Activated CD4-positive, CD25-positive, alpha-beta regulatory T cell treated with anti-CD3 and anti-CD28 coated beads, Interleukin-2, amount 50 U/mL, for 24 hours (primary cell): ENCODE data around the gene RELL1.

Experiments
- ATAC-seq, 2 donors: fragments of 150-1000 bp; cut with Tn5 transposase; one replicate each; pipeline ENCODE4 v1.10.0; 2021; ENCODE audit warnings: mild to moderate bottlenecking in 1 of 2, moderate library complexity in 1 of 2

RELL1 gene, protein sequence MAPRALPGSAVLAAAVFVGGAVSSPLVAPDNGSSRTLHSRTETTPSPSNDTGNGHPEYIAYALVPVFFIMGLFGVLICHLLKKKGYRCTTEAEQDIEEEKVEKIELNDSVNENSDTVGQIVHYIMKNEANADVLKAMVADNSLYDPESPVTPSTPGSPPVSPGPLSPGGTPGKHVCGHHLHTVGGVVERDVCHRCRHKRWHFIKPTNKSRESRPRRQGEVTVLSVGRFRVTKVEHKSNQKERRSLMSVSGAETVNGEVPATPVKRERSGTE

DNA sequence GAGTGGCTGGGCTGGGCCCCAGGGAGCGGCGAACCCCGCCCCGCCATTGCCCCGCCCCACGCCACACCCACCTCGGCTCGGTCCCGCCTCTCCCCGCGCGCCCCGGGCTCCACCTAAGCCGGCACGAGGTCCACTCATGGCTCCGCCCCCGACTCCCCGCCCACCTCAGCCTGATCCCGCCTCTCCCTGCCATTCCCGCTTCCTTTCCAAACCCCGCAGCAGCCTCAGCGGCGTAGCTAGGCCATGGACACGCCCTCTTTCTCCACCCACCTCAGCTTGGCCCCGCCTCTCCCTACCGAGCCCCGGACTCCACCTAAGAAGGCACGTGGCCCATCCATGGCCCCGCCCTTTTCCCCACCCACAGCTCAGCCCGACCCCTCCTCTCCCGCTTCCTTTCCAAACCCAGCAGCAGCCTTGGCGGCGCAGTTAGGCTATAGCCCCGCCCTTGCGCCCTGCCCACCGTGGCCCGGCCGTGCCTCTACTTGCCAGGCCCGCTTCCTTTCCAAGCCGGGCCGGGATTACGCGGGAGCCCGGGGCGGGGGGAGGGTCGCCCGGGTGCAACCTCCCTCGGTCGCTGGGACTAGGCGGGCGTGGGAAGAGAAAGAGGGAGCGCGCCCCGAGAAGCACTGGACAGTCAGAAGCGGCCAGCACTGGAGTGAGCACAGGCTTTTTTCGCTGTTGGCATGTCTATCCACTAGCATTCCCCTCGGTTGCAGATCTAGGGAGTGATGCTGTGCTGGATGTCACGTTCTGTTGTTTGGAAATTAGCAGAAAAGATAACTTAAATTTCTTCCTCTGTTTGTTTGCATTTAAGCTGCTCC lies at the start of gene RELL1:
TSS of gene RELL1 (minus strand) at position 4 of the 821 bp plus-strand sequence. CDS start 89 bp downstream, outside the sequence.
- ATAC-seq = peak; percentile 81 to 88

DNA sequence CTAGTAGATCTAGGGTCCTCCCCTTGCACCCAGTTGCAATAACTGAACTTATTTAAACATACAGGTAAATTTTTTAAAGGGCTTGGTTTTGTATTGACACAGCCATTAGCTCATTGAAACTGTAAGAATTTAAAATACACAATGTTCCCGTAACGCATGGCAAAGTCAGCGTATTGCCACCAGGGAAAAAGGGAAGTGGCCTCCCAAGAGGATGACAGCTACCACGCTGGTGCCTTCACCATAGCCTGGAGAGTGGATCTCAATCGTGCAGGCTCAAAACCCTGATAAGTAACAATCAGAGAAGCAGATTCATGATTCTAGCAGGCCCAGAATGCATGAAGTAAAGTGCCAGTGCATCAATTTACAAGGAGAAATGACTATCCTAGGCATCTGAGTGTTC lies 49.4 kb upstream of the RELL1 start:
- no peak for ATAC-seq

DNA sequence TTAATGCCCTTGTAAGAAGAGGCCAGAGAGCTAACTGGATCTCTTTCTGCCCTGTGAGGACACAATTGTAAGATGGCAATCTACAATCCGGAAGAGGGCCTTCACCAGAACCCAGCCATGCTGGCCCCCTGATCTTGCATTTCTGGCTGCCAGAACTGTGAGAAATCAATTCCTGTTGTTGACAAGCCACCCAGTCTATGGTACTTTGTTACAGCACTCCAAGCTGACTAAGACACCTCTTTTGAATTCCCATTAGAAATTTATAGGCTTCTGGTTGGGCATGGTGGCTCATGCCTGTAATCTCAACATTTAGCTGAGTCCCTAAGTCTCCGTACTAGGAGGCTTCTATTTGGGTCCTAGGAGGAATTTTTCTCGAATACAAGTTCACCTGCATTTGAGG lies 48.8 kb upstream of the RELL1 start:
- no peak for ATAC-seq

DNA sequence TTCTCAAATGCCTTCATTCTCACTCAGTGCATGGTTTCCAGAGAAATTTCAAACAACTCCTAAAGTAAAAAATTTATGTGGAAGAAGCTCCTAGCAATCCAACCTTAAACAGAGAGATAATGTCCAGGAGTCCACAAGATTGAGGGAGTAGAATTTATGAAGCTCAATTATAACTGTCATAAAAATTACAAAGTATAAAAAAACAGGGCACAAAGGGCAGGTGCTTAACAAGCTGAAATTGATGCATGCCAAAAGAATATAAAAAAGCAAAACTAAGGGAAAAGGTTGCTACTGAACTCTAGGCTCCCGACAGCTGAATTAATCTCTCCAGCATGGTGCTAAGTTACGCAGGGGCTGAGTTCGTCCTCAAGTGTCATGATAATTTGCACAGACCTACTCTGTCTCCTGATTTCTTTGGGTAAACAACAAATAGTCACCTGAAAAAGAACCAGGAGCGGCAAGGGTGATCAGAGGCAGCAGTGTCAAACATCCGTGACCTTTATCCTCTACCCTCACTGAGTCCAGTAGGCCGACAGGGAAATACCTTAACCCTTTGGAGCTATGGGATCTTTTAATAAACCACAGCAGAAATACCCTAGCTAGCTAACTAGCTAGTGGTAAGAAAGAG lies 47.2 kb upstream of the RELL1 start:
- ATAC-seq = no peak

DNA sequence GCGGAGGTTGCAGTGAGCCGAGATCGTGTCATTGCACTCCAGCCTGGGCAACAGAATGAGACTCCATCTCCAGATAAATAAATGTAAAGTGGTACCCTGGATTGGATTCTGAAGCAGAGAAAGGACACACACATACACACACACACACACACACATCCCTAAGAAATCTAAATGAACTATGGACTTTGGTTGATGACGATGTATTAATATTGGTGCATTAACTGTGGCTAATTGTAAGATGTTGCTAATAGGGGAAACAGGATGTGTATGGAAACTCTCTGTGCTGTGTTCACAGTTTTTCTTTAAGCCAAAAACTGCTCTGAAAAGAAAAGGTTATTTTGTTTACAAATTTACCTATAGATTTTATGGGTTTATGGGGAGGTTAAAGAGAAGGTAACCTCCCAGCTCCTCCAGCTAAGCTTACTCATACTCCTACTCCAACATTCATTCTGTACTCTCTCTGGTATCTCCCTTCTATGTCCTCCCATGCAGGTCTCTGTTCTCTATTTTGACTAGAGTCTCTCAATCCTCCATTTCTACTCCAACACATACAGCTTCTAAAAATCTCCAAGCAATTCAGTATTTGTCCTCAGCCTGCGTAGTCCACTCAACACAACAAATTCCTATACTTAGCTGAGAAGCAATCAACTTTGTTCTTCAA lies 46.5 kb upstream of the RELL1 start:
- peak in 1 of 2 donors; percentile 41 for ATAC-seq

DNA sequence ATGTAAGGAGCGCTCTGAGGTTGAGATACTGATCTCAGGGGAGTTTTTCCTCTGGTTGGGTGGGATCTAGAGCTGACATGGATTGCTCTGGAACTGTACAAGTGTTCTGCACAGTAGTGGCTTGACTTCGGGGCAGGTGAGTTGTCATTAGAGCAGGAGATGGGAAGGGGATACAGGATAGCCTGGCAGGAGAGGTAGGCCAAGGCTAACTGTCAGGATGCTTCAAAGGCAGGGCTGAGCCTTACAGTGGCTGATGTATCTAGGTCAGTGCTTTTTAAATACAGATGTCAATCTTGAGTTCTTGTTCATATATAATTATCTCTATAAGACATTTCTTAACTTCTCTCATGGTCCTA lies 43.5 kb upstream of the RELL1 start:
- ATAC-seq = no peak

DNA sequence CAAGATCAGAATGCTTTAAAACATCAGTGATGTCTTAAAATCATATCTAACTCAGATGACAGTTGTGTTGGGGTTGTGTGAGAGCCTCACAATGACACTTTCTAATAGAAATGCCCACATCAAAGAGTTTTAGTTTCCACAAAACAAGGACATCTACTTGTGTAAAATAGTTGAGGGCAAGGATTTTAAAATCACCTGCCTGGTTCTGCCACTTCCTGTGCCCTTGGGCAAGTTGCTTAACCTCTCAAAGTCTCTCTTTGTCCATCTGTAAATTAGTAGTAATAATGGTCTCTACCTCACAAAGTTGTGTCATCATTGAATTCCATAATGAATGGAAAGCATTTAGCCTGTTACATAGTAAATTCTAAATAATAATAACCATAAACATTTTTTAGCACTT lies 41.9 kb upstream of the RELL1 start:
- ATAC-seq = no peak

DNA sequence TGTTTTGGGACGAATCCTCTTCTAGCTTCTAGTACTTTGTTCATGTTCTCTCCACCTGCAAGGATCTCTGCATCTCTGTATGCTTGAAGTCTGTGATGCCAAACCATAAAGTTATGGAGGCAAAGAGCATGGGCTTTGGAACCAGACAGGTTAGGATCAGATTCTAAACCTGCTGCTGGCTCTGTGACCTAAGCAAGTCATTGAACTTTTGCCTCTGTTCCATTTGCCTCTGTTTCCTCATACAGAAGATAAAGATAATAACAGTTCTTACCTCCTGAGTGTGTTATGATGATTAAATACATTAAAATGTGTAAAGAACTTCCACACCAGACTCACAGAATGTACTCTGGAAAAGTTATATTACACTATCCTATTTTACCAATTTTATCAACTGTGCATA lies 41.5 kb upstream of the RELL1 start:
- no peak for ATAC-seq

DNA sequence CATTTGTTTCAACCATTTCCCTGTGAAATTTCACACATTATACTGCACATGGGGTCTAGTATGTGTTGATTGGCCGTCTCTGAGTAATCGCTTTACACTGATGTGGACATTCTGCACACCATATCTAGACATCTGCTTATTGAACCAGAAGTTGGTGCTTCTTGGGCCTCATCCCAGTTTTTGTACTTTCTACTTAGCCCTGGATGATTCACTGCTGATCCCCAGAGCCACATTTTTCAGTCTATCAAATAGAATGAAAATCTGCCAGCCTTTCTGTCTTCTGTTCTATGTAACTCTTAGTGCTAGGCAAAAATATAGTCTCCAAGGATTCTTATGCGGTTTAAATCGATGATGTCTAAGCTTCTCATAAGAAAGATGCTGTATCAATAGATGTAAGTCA lies 40.5 kb upstream of the RELL1 start:
- ATAC-seq = no peak

DNA sequence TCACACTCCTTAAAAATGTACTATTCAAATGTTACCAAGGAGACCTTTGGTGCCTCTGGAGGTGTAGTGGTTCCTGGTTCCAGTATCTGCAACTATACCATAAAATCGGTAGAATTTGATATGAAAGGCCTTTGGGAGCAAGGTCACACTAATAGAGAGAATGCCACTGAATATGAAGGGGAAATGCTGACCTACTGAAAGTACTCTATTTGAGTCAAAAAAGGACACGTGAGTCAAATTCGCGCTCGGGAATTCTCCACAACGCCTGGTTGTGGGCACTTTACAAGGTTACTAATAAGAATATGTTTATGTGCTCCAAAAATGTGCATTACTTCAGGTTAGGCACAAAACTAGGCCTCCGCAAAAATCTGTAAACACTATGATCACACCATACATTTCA lies 39.5 kb upstream of the RELL1 start:
- no peak for ATAC-seq

DNA sequence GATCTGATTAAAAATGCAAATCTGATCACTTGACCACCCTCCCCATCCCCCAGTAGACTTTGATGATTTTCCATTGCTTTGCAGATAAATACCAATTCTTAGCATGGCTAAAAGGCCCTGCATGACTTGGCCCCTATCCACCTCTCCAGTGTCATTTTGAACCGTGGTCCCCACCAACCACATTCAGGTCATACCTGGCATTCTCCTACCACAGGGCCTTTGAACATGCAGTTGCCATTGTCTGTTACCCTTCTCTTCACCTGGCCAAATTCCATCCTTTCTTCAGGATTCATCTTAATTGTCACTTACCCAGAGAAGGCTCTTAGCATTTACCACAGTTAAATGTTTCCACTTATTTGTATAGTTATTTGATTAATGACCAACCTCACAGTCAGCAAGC lies 36.9 kb upstream of the RELL1 start:
- no peak for ATAC-seq

DNA sequence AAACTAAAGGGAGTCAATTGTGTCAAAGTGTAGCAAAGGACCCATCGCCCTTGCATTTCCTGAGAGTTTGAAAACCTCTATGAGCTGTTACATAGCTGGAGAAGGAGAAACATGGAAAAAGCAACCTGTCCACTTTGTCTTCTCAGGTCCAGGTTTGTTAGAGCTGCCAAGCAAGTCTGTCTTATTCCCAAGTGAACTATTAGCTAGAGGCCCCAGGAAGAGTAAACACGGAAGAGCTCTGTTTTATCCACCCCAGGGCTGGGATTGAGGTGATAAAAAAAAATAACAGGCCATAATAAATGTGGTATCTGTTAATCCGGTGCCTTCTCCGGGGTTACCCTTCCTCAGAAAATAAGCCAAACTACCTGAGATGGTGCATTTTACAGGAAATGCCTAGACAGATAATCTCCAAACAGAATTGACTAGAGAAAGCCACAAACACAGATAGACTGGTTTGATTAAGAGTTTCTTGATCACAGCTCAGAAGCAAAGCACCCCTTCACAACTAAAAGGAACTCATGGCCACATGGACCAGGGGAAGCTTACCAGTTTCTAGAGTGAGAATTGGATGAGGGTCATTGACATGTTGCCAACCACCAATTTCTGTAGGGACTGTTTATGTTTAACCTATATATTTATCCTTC lies 35.9 kb upstream of the RELL1 start:
- ATAC-seq = no peak

DNA sequence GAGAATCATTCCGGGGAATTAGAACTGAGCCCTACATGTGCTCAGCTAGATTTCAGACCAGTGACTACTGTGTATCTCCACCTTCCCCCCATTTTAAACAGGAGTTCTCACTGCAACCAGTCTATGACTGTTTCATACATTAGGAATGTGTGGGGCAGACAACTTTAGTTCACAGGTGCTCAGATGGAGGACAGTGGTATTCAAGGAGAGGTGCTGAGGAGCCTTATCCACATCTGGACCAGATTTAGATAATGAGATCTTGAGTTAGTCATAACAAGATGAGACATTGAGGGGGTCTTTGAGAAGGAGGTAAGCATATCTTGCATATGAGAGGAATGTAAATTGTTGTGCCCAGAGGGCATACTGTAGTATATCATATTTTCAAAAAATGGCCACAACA lies 32.8 kb upstream of the RELL1 start:
- ATAC-seq = no peak

DNA sequence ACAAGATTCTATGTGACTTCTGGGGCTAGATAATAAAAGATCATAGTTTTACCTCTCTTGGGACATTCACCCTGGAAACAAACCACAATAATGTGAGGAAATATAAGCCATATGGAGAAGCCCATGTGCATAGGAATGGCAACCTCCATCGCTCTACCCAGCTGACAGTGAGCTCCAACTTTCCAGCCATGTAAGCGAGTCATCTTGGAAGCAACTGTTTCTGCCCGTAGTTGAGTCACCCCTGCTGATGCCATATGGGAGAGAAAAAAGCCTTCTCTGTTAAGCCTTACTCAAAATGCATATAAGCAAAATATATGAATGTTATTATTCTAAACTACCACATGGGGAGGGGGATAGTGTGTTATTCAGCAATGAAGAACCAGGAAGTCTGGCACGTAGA lies 31.4 kb upstream of the RELL1 start:
- no peak for ATAC-seq

DNA sequence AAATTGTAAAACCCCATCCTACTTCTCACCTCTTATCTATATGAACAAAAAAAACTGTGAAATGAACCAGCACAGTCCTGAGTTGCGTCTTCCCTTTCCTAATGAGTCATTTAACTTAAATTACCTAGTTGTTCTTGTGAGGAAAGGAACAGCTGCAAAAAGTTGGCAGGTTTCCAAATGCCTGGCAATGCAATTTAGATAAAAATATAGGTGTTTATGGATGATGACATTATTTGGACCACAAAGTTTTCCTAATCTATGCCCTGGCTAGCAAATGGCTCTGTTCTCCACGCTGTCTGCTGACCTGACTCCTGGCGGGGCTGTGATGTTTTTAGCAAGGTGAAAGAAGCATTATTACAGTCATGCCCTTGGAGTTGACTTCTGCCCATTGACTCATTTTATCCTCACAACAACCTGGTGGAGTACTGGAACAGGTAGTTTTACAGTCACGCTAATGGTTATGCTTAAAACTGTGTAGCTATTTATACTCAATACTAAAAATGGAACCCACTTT lies 29.8 kb upstream of the RELL1 start:
- peak; percentile 38 to 43 for ATAC-seq

DNA sequence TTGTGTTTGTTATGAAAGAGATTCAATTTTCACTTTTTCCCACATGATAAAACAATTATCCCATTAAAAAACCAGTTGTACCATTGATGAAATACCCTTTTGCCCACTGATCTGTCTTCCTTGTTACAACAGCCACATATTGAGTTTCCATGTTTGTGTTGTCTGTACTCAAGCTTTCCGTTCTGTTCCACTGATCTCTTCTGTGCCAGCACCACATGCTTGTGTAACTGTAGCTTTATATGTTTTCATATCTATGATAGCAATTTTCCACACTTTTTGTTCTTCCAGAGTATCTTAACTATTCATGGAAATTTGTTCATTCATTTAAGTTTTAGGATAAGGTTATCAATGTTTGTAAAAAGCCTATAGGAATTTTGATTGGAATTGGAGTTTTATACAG lies 24.3 kb upstream of the RELL1 start:
- ATAC-seq = no peak

DNA sequence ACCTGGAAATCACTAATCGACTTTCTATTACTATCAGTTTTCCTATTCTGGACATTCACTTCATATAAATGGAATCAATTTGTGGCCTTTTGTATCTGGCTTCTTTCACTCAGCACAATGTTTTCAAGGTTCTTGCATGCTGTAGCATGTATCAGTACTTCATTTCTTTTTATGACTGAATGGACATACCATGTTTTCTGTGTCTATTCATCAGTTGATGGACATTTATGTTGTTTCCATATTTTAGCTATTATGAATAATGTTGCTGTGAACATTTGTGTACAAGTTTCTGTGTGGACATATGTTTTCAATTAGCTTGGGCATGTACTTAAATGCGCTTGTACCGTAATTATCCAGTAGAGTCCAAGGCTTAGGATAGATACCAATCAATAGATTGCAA lies 19.9 kb upstream of the RELL1 start:
- no peak for ATAC-seq

DNA sequence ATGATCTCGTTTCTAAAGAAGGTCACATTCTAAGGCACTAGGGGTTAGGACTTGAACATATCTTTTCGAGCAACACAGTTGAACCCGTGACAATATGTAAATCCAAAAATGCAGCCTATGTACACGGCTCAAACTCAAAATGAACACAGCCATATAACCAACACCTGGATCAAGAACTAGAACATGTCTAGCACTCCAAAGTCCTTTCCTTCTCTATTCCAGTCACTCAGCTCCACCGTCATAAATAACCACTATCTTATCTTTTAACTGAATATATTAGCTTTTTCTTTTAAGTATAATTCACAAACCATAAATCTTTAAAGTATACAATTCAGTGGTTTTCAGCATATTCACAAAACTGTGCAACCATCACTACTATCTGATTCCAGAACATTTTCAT lies 19.4 kb upstream of the RELL1 start:
- ATAC-seq = no peak

DNA sequence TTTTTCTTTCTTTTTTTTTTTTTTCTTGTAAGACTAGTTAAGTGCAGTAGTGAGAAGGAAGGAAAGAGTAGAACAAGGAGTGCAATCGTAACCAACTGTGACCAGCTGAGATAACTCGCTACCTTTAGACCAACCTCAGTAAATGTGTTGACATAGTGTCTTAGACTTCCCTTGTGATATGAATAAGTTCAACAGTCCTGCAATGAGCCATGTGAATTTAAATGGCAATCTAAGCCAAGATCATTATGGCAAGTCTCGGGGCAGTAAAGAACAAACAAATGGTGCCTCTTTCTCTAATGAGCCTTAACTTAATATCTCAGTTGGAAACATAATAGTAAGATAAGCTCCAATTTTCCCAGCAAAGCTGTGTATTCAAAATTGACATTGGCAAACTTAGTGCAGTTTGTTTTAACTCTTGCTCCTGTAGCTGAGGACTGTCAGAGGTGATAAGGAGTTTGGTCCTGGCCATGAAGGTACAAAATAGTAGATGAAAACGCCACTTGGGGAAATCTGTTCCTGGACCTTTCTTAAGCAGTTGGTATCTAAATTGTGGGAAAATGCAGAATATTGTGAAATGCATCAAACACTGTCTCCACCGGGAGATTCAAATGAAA lies 13.8 kb upstream of the RELL1 start:
- no peak for ATAC-seq

DNA sequence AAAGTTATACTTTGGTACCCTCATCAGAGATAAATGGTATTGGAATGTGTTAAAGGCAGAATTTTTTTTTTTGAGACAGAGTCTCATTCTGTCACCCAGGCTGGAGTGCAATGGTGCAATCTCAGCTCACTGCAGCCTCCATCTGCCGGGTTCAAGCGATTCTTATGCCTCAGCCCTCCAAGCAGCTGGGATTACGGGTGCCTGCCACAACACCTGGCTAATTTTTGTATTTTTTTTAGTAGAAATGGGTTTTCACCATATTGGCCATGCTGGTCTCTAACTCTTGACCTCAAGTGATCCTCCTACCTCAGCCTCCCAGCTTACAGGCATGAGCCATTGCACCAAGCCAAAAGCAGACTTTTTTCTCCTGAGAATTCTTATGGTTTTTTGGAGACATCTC lies 11.4 kb upstream of the RELL1 start:
- ATAC-seq = no peak

DNA sequence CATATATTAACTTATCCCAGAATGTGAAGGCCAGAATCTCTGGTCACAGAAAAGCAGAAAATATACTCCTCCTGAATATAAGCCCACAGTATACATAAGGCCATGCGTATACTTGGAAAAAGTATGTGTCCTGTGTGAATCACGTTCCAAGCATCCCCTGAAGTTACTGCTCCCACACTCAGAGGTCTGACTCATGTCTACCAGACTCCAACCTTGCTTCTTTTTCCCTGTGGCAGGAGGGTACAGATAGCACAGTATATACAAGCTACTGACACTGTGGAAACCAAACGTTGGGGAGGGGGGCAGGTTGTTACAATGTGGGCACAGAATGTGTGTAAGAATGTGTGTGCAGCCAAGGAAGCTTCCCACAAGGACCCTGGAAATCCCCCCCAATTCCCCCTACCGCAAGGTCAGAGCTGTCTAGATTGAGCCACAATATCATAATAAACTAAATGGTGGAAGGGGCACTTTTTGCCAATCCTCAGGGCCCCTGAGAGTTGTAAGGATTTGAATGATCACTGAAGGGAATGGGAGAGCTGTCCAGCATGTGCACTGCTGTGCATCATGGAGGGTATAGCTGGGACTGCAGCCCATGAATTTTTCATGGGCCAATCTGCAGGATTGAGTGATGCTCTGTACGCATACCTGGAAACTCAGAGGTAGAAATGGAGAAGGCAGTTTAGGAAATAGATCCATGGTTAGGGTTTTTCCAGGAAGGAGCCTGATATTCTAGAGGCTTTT lies 7.4 kb upstream of the RELL1 start:
- no peak for ATAC-seq

DNA sequence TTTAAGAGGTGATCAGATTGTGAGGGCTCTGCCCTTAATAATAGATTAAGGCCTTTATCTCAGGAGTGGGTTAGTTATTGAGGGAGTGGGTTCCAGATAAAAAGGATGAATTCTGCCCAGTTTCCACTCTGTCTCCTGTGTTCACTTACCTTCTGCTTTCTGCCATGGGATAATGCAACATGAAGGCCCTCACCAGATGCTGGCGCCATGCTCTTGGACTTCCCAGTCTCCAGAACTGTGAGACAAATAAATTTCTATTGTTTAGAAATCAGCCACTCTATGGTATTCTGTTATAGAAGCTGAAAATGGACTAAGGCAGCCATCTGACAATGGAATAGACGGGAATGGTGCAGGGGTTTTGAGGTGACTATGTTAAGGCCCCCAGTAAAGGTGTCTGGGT lies 6.9 kb upstream of the RELL1 start:
- ATAC-seq = no peak
